Body of pancreas (tissue), 4 donors: Measurements from ENCODE around the gene IL17F. TPM values are rescaled to one million over a fixed set of nuclear protein-coding genes. Genes with fewer than 3 reads are reported as not detected.

Experiments used
- ATAC-seq: fragments of 150-250 bp; one replicate; pipeline ENCODE4 v1.9.1; 2016
- DNase-seq, 4 donors: peaks; one replicate each; pipeline ENCODE4 v3.0.0-alpha.2; 2019
- H3K27ac ChIP-seq, 4 donors: fragments of 200-600 bp; sonication (generic); 1 replicate in 3 of 4; 2 replicates in 1 of 4; pipeline versions ENCODE4 v1.5.1 to v1.6.1; 2016 to 2019; ENCODE audit warnings: mild to moderate bottlenecking in 1 of 4, mixed read lengths in 1 of 4, moderate library complexity in 1 of 4
- H3K27me3 ChIP-seq, 2 donors: fragments of 200-600 bp; sonication (generic); one replicate each; pipeline ENCODE4 v1.6.0; 2016; ENCODE audit warnings: mild to moderate bottlenecking in 1 of 2
- H3K36me3 ChIP-seq, 2 donors: fragments of 200-600 bp; sonication (generic); replicated peaks in 1 of 2; 2 replicates each; pipeline ENCODE4 v1.5.1; 2016; ENCODE audit warnings: low read depth in 2 of 2; ENCODE audit not compliant: insufficient read depth in 1 of 2
- H3K4me1 ChIP-seq: fragments of 200-600 bp; sonication (generic); one replicate; pipeline ENCODE4 v1.6.0; 2016
- H3K4me3 ChIP-seq, 2 donors: fragments of 200-600 bp; sonication (generic); 1 replicate in 1 of 2; 2 replicates in 1 of 2; pipeline ENCODE4 v1.5.1; 2016 to 2019
- H3K9me3 ChIP-seq, 3 donors: fragments of 200-600 bp; sonication (generic); 1 replicate in 2 of 3; 2 replicates in 1 of 3; pipeline ENCODE4 v1.5.1; 2016
- POLR2A ChIP-seq, 3 donors: fragments of 450-650 bp; IDR thresholded peaks; one replicate each; pipeline ENCODE4 v1.6.1; 2016; ENCODE audit warnings: antibody characterized with exemption in 3 of 3, mild to moderate bottlenecking in 2 of 3
- WGBS, 2 donors: methylation state at CpG; one replicate each; pipeline ENCODE4 v1.1.5; 2017; 5-methylcytosine and 5-hydroxymethylcytosine counted together
- intact Hi-C: fragments of 100-400 bp; cut with DNase I; formaldehyde crosslinking; loops from one replicate; pipeline ENCODE4 v1.15.1; 2023
- total RNA-seq, 2 donors: library from RNA; depleted of rRNA; stranded (reverse); fragments of >200 nt; gene quantifications; one replicate each; pipeline ENCODE4 v1.1.0, GENCODE V29; 2016
- TF ChIP-seq, protein P1 (sequence below), 7 experiments: fragments of 450-650 bp in 4 of 7; fragments of 200-600 bp in 3 of 7; sonication (generic) in 3 of 7; IDR thresholded peaks; one replicate each; pipeline ENCODE4 v1.5.1; 2016 to 2019; ENCODE audit warnings: antibody characterized with exemption in 7 of 7

The IL17F gene
- total RNA-seq, 2 donors from 2014 or later, result not detected

DNA sequence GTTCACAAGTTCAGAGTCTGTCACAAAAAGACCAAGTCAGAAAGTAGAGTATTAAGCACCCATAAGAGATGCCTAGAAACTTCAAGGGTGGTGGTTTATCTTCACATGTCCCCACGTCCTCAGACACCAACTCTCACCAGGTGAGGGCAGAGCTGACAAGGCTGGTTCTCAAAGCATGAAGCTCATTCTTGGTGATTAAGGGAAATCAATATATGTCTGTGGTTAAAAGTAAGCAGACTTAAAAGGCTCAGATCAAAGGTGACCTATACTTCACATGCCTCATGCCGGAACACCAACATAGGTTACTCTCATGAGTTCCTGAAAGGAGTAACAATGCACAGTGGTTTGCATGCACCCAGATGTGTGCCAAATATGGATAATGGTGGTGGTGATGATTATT lies 31.2 kb downstream of the IL17F start:
- Histone ChIP-seq H3K4me1 (no peaks in the 10 kb centered on the region), H3K27ac (no peak overlapping the region), H3K4me3 (no peak overlapping the region), H3K36me3 (no peaks in the 10 kb centered on the region), H3K27me3 (no peaks in the 10 kb centered on the region), H3K9me3 (no peaks in the 10 kb centered on the region)
- intact Hi-C loops, result no loop called here
- no peak for TF ChIP-seq POLR2A (IDR thresholded peaks at IDR 0.05)
- TF ChIP-seq, protein P1, sequence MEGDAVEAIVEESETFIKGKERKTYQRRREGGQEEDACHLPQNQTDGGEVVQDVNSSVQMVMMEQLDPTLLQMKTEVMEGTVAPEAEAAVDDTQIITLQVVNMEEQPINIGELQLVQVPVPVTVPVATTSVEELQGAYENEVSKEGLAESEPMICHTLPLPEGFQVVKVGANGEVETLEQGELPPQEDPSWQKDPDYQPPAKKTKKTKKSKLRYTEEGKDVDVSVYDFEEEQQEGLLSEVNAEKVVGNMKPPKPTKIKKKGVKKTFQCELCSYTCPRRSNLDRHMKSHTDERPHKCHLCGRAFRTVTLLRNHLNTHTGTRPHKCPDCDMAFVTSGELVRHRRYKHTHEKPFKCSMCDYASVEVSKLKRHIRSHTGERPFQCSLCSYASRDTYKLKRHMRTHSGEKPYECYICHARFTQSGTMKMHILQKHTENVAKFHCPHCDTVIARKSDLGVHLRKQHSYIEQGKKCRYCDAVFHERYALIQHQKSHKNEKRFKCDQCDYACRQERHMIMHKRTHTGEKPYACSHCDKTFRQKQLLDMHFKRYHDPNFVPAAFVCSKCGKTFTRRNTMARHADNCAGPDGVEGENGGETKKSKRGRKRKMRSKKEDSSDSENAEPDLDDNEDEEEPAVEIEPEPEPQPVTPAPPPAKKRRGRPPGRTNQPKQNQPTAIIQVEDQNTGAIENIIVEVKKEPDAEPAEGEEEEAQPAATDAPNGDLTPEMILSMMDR (IDR thresholded peaks at IDR 0.05), result no peak
- no peak for ATAC-seq
- 27 to 36% methylated on average over 2 of the region's 2 CpGs for WGBS, 2 donors
- no peak for DNase-seq

DNA sequence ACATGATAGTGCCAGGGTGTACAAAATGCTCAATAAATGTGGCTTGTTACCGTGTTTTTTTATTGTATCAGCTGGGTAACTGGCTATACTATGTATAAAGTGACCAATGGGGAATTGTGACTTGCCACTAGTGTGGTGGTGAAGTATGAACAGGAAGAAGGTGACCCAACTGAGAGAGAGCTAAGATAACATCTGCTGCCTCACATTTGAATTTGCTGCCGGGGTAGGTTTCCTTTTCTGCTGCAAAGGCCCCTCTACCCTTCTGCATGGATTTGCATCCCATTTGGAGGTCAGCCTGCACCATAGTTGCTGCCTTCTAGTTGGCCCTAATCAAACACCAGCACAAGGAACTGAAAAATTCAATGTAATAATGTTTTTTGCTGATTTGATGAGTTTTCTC lies 34.1 kb downstream of the IL17F start:
- Histone ChIP-seq H3K36me3 (no peaks in the 10 kb centered on the region), H3K27me3 (no peaks in the 10 kb centered on the region), H3K9me3 (no peaks in the 10 kb centered on the region), H3K27ac (no peak overlapping the region), H3K4me1 (no peaks in the 10 kb centered on the region), H3K4me3 (no peak overlapping the region)
- intact Hi-C loops, result no loop called here
- TF ChIP-seq POLR2A (IDR thresholded peaks at IDR 0.05), result no peak
- TF ChIP-seq, protein P1 (IDR thresholded peaks at IDR 0.05), result no peak
- 59 to 78% methylated on average over 2 of the region's 2 CpGs for WGBS, 2 donors
- no peak for DNase-seq
- ATAC-seq, result no peak

DNA sequence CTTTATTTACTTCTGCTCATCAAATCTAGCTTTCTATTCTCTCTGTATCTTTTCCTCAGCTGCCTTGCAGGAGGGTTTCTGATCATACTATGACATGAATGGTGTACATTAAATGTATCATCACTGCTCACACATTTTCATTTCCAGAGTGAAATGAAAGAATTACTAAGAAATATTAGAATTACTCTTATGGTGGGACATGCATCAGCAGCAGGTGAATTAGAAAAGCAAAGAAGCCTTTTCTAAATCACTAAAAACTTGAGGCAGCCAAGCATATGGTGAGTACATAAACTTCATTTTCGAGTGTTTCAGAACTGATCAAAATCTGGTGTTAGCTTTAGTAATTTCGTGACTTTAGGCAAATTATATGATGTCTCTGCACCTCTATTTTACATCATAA lies 34.5 kb downstream of the IL17F start:
- ATAC-seq (no peak), DNase-seq (no peak)
- Histone ChIP-seq H3K36me3 (no peaks in the 10 kb centered on the region), H3K4me1 (no peaks in the 10 kb centered on the region), H3K4me3 (no peak overlapping the region), H3K27me3 (no peaks in the 10 kb centered on the region), H3K9me3 (no peaks in the 10 kb centered on the region), H3K27ac (no peak overlapping the region)
- intact Hi-C loops, result no loop called here
- TF ChIP-seq, protein P1 (IDR thresholded peaks at IDR 0.05), result no peak
- TF ChIP-seq POLR2A (IDR thresholded peaks at IDR 0.05), result no peak
- WGBS, 2 donors, result 46 to 47% methylated on average over 2 of the region's 2 CpGs

DNA sequence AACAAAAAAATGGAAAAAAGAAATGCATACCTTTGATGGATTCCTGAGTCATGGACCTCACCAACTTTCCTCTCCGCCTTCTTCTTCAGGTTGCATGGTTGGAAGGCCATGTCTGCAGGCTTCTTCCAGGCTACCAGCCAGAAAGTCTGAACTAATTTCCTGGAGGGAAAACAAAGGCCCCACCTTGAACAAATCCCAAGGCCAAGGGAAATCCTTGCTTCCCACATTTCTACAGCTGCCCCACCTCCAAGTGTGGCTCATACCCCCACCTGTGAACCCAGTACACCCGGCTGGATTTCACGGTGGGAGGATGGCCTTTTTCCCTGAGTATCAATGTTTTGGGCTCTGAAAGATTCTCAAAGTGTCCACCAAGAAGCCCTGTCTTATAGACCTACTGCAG lies 35.7 kb downstream of the IL17F start:
- Histone ChIP-seq H3K27ac (no peak overlapping the region), H3K4me1 (no peaks in the 10 kb centered on the region), H3K9me3 (no peaks in the 10 kb centered on the region), H3K36me3 (no peaks in the 10 kb centered on the region), H3K4me3 (no peak overlapping the region), H3K27me3 (no peaks in the 10 kb centered on the region)
- WGBS, 2 donors, result 75 to 97% methylated on average over 3 of the region's 3 CpGs
- intact Hi-C loops, result no loop called here
- ATAC-seq (no peak), DNase-seq (no peak)
- TF ChIP-seq POLR2A (IDR thresholded peaks at IDR 0.05), result no peak

DNA sequence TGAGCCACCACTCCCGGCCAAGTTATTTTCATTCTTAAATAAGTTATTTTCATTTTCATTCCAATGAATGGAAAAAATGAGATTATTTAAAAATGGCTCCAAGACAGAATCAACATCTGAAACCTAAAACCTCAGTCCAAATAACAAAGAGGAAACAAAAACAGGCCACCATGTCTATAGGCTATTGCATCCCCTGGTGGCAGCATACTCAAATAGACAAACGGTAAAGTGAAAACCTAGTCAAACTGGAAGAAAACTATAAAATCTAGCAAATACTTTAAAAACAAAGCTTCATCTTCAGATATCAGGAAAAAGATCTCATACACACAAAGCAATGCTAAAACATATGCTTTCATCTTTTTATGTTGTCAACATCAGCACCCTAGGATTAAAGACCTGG lies 37.2 kb downstream of the IL17F start:
- Histone ChIP-seq H3K4me3 (no peak overlapping the region), H3K4me1 (no peaks in the 10 kb centered on the region), H3K9me3 (no peaks in the 10 kb centered on the region), H3K36me3 (no peaks in the 10 kb centered on the region), H3K27me3 (no peaks in the 10 kb centered on the region), H3K27ac (no peak overlapping the region)
- DNase-seq (no peak), ATAC-seq (no peak)
- WGBS, 2 donors, result 86 to 95% methylated on average over 2 of the region's 2 CpGs
- TF ChIP-seq POLR2A (IDR thresholded peaks at IDR 0.05), result no peak
- TF ChIP-seq, protein P1 (IDR thresholded peaks at IDR 0.05), result no peak
- intact Hi-C loops, result no loop called here
